Glomerular visceral epithelial cell (primary cell): Measurements from ENCODE around the gene SND1.
A peak's percentile ranks its signal among the peaks of the same experiment; 100 is the strongest.

Source experiments
- DNase-seq: peaks from one replicate; pipeline ENCODE4 v3.0.0-alpha.2; 2016; ENCODE audit errors: extremely low spot score

SND1 gene

DNA sequence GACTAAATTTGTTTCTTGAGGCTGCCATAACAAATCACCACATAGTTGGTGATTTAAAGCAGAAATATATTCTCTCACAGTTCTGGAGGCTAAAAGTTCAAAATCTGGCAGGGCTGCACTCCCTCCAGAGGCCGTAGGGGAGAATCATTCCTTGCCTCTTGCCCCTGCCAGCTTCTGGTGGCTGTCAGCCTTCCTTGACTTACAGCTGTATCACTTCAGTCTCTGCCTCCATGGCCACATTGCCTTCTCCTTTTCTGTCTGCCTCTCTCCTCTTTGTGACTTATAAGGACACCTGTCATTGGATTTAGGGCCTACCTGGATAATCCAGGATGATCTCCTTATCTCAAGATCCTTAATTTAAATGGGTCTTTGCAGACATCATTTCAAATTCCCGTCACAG is 385.1 kb downstream of the SND1 start:
- no peak for DNase-seq

DNA sequence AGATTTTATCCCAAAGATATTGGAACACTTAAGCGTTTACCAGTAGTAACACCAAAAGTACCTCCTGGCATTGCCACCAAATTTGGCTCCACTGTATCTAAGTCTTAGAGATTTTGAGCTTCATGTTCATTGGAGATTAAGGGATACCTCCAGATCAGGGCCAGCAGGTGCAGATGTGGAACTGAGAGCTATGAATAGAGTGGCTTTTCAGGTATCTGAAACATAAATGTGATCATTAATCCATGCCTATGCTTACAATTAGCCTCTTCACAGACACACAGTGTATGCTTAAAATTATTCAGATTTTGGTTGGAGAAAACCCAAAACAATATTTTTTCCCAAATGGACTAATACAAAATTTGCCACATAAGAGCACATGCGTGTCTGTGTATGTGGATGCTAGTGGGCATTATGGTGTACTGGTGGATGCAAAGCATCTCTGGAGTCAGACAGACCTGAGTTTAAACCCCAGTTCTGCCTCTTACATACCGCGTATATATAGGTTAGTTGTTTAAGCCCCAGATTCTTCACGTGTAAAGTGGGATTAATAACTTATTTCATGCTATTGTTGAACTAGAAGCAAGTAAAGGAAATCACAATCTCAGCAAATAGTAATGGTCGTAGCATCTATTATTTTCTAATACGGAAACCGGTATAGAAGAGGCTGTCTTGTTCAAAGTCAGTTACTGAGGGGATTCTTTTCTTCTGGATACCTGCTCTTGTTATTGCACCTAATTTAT is 386.1 kb downstream of the SND1 start:
- DNase-seq = no peak

DNA sequence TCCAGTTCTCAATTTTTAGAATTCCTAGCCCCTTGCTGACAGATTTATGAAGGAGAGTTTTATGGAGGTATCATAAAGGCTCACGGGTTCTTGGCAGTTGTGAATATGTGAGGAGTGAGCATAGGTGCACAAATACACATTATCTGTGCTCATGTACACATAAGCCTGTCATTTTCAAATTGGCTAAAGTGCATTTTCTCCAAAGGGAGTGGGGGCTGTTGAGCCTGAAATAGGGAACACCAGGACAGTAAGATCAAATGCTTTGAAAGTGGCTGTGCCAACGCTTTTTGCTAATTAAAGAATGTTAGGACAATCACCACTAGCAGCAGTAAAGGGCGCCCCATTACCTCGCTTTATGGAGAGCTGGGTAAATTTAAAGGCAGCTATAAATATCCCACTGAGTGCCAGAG is 387.6 kb downstream of the SND1 start:
- DNase-seq = no peak

DNA sequence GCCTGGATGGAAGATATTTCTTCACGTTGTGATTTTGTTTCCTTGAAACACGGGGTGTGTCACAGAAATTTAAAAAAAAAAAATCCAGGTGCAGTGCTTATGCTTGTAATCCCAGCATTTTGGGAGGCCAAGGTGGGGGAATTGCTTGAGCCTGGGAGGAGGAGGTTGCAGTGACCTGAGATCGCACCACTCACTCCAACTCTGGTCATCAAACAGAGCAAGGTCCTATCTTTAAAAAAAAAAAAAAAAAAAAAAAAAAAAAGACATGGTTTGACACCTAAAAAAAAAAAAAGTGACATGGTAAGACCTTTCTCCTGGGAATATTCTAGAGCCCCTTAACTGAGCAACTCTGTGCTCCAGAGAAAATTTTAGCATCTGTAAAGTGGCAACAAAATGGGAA is 388.2 kb downstream of the SND1 start:
- no peak for DNase-seq

DNA sequence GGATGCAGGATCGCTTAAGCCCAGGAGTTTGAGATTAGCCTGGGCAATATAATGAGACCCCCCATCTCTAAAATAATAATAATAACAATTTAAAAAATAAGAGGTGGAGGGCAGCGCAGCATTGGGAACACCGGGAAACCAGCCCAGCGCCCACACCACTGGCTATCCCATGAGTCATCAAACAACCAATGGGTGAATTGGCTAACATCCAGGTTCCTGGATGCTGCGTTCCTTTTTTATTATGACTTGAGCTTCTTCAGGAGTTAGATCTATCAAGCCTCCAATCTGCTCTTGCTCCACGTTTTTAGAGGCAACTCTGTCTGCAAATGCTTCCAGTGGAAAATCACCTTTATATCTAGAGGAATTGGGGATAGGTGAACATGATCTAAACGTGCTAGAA is 389.2 kb downstream of the SND1 start:
- DNase-seq = peak; percentile 61

DNA sequence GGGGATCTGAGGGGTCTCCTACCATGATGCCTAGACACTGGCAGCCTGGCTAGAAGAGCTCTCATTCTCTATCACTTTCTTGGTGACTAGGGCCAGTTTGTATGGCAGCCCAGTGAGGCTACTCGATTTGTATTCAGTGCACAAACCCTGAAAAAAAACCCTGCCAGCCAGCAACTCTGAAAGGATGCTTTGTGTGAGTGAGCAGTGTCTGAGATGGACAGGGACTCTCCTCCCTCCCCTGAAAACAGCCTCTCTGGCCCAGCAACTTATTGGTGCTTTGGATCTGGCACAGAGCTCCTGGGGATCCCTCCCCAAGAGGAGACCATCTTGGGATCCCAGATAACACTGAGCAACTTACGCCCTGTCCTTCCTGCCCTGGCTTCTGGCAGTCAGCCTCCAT is 390.0 kb downstream of the SND1 start:
- no peak for DNase-seq

DNA sequence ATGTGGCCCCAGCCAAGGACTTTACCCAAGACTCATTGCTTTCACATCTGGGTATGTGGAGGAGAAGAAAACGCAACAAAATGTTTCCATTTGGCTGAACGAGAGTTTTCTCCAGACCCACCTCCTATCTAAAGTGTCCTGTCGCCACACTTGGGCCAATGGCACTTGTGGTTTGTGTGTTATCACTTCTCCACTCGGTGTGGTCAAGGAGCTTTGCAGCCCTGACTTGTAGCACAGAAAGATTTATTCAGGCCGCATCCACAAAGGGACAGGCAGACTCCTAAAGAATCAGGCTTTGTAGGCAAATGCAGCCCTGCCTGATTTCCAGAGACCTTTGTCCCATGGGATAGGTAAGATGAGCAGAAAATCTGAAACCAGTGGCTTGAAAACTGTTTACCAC is 392.1 kb downstream of the SND1 start:
- DNase-seq = no peak

DNA sequence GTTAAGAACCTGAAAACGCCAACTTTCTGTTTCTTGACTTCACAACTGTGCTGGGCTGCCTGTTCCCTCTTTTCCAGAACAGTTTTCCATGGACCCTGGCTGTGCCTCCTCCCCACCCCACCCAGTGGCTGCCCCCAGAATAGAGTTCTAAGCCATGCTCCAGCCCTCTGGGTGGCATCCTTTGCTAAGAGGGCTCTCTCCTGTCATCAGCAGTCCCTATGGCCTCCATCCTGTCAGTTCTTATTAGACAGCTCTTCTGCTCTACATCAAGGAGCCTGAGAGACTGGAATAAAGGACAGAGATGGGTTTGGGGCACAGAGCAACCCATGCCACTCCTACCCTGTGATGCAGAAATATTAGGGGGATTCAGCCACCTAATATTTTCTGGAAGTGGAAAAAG is 393.2 kb downstream of the SND1 start:
- no peak for DNase-seq

DNA sequence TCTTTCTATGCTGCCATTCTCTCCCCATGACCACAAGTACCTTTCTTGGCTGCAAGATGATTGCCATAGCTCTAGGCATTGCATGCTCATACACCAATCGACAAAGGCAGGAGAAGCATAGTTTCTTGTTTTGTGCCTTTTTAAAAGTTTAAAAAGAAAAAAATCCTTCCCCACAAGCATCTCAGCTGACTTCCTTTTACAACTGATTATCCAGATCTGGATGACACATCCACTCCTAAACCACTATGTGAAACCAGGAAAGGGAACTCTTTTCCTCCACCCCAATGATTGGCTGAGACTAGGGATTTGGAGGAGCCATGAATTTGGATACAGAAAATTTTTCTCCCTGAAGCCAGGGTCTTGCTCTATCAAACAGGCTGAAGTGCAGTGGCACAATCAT is 393.8 kb downstream of the SND1 start:
- peak; percentile 20 for DNase-seq

DNA sequence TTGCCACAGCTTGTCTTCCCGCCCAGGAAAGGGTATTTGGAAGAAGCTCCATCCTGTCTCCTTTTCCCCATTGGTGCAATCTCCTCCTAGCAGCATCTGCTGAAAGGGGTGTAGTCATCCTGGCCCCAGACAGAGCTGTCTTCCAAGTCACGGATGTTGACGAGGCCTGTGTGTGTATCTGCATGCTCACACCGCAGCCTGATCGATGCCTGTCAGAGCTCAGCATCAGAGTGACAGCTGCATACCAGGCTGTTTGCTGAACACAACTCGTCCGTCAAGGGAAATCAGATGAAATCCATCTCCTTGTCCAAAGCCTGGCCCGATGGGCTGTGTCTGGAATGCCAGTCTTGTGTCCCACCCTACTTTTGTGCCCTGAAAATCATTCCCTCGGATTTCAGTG is 400.4 kb downstream of the SND1 start:
- no peak for DNase-seq

DNA sequence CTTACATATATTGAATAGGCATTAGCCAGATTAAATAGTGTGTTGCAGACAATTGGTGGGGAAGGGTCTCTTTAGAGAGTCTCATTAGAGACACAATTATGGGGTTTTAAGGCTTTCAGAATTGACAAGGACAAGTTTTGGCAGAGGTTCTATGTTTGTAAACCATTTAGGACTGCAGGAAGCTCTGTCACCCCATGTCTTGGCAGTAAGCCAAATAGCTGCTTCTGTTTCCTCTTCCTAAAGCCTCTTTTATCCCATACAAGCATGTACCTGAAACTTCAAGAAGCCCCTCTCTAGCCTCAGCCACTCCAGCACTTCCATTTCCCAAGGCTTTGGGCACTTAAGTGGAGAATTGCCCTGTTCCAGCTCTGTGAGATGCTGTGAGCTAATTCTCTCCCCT is 401.0 kb downstream of the SND1 start:
- peak; percentile 9 for DNase-seq

DNA sequence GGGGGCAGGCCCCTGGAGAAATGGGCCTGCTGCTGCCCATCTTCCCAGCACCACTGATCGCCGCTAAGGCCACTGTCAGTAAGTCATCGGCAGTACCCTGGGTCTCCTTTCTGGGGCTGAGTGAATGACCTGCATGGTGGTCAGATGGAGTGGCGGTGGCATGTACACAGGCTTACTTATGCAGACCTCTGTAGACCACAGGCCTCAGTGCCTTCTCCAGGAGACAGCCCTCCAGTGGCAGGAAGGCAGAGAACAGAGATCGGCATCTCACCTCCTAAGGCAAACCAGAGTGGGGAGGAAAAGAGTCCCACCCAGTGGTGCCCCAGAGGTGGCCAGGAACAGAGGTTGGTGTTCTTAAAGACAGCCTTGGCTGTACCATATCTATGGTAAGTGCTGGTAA is 402.0 kb downstream of the SND1 start:
- no peak for DNase-seq

DNA sequence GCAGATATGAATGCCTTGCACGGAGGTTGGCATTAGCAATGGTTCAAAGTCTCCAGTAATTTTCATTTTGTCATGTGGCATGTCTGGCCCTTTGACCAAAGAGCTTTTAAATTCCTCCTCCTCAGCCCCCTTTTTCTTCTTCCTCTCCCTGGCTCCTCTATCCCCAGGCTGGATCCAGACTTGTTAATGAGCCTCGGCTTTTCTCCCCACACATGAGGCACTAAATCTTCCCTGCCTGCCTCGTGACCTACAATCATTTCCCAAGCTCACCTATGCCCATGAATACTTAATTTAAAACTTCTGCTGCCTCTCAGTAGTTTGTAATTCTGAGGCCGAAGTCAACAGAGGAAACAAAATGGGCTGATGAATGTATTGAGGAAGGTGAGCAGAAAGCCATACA is 402.5 kb downstream of the SND1 start:
- no peak for DNase-seq

DNA sequence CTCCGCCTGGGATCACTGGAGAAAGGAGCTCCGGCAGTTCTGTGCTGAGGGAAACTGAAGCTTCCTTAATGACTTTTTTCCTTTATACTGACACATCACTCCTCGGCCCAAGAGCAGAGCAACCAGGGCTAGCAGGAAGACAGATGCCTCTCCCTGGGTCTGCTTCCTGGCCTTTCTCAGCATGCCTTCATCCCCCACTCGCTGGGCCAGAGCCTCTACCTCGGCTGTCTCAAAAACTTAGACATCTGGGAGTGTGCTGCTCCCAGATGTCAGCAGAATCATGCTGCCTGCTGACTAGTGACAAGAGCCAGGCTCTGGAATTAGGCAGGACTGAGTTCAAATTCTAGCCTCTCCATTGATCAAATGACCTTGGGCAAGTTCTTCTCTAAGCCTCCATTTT is 403.6 kb downstream of the SND1 start:
- no peak for DNase-seq

DNA sequence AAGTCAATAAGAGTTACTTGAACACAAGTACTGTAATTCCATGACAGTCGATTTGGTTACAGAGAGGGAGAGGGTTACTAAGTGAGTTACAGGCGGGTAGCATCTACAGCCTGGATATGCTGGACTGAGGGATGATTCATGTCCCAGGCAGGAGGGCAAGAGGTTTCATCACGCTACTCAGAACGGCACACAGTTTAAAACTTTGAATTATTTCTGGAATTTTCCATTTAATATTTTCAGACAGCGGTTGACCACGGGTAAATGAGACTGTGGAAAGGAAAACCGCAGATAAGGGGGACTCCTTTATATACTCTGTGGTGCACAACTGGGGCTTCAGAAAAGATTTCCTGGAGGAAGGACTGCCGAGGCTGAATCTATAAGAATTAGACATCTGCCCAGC is 404.9 kb downstream of the SND1 start:
- DNase-seq = peak; percentile 57

DNA sequence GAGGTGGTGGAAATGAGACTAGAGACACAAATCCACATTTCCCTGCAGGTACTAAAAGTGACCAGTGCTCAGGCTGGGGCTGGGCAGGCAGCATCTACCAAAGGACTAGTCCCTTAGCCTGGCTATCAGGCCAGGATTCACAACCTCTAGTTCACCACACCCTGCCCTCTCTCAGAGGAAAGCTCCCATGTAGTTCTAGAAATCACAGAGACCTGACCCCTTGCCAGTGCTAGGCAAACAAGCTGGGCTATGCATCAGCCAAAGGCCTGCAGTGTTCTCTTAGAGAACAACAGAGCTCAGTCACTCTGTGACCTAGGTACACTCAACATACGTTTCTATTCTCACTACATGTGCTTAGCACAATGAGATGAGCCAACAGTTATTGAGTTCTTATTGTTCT is 405.9 kb downstream of the SND1 start:
- DNase-seq = no peak

DNA sequence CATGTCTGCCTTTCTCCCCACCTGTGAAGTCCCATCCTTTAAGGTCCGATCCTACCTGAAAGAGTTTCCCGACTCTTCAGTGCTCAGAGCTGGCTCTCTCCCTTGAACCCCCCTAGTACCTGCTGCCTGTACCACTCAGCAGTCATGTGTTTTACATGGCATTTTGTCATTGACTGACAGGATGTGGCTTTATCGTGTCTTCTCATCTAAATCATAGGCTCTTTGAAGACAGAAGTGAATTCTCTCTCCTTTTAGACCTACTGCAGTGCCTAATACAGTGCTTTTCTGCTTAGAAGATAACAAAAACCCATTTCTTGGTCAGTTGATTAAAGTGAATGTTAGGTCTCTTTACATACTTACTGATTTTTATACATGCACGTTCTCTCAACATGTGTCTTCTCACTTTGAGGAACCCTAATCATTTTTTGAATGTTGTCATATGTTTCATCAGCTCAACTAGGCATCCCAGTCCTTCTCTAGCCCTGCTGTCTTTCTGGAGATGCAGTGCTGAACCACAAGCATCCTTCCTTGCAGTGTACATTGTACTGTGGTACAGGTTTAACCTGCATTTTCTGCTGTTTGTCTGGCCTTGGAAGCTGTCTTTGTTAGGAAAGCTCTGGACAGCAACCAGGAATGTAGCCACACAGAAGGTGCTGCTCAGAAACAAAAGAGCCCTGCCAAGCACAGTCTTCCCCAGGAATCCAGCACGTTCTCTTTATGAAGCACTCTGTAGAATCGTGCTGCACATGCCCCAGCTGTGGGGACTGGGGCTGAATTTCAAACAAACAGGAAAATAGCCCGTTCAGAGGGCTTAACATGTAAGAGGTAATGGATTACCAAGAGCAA is 407.4 kb downstream of the SND1 start:
- no peak for DNase-seq

DNA sequence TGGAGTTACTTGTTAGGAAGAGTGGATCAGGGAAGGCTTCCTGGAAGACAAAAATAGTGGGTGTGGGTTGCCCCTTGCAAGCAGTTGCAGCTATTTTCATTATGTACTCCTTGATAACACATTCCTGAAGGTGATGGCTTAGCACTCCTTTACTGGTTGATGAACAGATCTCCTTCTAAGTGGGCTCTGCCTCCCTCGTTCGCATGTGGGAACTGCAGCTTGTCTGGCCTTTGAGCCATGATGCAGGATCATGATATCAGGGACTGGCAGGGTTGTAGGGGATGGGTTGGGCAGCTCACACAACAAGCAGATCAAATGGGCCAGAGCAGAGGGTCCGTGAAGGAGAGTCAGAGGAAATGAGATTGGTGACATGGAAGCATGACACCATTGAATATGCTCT is 408.0 kb downstream of the SND1 start:
- DNase-seq = no peak

DNA sequence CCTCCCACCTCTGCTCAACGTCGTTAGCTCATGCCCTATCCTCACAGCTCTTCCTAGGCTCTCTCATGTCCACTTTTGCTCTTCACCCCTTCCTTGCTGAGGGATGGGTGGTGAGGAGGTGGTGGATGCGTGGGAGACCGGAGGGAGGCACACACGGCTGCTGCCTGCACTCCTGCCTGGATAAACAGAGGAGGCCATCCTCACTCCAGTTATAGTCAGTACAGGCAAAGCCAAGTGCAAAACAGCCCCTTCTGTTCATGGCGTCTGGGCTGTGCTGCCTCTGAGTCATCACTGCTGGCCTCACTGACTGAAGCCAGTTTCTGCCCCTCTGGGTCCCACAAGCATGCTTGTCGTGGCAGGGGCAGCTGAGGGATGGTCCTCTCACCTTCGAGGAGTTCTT is 411.1 kb downstream of the SND1 start:
- DNase-seq = no peak

DNA sequence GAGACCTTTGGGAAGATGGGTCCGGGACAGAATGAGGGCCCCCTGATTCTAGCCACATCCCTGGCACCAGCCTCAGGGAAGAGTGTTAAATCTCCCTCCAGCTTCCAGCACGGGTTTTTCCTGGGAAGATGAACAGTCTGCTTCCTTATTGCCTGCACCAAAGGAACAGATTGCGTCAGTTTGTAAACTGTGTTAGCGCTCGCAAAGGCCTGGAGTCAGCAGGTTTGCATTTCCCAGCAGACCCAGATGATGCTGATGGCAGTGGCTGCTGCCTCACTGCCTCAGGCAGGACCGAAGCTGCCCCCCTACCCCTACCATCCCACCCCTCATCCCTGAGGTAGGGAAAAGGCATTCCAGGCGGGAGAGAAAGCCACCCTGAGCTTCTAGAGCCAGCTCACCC is 413.9 kb downstream of the SND1 start:
- DNase-seq = no peak

DNA sequence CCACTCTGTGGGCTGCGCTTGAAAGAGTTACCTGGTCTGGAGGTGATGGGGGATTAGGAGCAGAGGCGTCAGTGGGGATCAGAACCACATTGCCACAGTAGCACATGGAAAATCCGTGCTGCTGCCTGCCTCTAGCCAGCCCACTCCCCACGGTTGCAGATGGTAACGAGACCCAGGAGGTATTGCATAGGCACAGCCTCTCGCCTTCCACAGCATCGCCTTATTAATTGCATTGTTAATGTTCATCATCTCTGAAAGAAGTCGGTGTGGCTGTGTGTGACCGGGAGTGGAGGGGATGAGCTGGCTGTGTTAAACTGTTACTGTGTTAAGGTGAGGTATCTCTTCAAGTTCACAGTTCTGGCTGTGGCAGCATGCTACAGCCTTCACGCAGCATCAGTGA is 414.4 kb downstream of the SND1 start:
- no peak for DNase-seq

DNA sequence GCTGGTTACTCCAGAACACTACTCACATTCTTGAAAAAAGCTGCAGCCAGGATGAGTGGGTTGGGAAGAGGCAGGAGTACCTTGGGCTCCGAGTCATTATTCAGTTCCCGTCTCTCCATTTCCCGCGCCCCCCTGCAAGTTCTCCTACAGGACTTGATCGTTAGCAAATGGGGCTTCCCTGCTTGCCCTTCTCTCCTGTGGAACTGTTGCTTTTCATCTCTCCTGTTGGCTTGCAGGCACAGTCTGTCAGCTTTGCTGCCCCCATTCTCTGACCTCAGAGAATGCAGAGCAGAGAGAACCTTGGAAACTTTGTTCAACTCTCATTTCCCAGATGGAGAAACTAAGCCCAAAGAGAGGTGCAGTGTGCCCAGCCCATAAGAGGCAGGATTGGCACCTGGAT is 414.9 kb downstream of the SND1 start:
- no peak for DNase-seq

DNA sequence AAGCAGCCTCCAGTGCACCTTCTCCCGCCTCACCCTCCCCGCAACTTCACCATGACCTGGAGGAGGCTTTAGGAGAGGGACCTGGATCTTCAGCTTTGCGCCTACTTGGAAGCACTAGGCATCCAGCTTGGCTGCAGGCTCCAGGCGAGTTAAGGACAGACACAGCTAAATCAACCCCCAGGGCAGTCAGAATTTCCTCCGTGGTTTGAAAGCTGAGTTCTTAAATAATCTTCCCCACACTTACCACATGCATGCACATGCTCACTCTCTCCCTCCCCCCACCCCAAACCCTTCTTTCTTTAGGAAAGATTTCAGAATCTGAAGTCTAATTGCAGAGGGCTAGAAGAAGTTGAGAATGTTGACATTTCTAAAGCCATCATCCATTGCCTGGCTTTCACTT is 416.0 kb downstream of the SND1 start:
- DNase-seq = no peak

DNA sequence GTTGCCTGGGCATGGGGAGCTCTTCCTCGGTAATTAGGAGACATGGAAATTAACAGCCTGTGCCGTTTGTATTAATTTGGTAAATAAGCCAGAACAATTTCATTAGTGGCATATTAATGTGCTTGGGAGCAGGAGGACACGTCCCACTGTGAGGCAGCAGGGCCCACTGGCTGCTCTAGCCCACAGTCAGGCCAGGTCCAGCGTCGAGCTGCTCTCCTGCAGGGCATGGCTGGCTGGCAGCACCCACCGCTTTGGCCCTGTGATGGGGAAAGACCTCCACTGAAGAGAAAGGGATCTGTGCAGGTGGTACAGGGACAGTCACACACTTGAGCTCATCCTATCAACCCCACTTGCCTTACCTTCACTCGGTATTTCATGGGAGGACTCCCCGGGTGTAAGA is 416.8 kb downstream of the SND1 start:
- no peak for DNase-seq
